A549 (cell line): ENCODE measurements around the gene MTERF1.

ENCODE experiments used
- CHD4 ChIP-seq: fragments of 200-600 bp; sonication (generic); IDR thresholded peaks from 2 replicates; pipeline ENCODE4 v1.6.1; 2016; ENCODE audit warnings: antibody characterized with exemption, mild to moderate bottlenecking, borderline replicate concordance
- EP300 ChIP-seq, 2 experiments: fragments of >200 bp; sonication (Bioruptor Twin); formaldehyde crosslinking; IDR thresholded peaks; 2 replicates in 1 of 2; 3 replicates in 1 of 2; pipeline ENCODE4 v1.6.1; 2016 to 2017
- RCOR1 ChIP-seq: fragments of 150-350 bp; IDR thresholded peaks from 2 replicates; pipeline ENCODE4 v1.6.1; 2014; ENCODE audit warnings: antibody characterized with exemption, low read length, low read depth
- ZFP36 ChIP-seq: fragments of 450-650 bp; IDR thresholded peaks from 2 replicates; pipeline ENCODE4 v1.6.1; 2014; ENCODE audit warnings: borderline replicate concordance; ENCODE audit not compliant: partially characterized antibody
- TF ChIP-seq, protein P1 (sequence below): fragments of >200 bp; sonication (Bioruptor Twin); formaldehyde crosslinking; IDR thresholded peaks from 3 replicates; pipeline ENCODE4 v1.5.1; 2016
- TF ChIP-seq, protein P2 (sequence below): fragments of 250-450 bp; sonication (Bioruptor Pico); IDR thresholded peaks from 2 replicates; pipeline ENCODE4 v1.5.0; 2021; ENCODE audit warnings: mild to moderate bottlenecking, moderate library complexity, borderline replicate concordance

DNA sequence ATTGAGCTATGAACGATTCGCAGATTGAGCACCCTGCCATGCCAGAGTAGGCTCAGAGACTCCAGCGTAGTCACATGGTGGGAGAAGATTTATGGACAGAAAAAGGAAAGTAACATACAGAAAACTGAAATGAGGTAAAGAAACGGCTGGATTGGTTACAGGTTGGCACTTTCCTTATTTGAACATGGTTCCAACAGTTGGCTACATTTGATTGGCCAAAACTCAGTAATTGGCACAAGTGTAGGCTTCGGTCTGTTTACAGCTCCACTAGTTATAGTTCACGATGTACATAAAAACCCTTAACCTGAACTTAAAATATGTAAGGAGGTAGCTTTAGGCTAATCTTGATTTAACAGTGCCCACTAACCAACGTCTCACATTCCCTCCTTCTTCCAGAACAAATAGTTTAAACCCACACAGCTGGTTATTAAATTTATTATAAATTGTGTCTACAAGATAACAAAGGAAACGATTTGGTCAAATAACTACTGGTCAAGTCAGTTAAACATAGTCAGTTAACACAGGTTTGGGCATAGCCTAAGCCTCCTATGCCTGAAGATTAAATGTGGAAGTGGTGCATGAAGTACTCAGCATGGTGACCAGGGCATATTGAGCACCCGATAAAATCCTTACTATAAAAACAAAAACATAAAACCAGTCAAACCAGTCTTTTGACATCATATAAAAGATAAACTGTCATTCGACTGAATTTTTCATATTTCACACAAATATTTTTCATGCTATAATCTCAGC is 17.9 kb upstream of the MTERF1 start:
- TF ChIP-seq RCOR1 (no peak), EP300 (IDR thresholded peaks at IDR 0.05) (no peak), CHD4 (no peak), ZFP36 (no peak)
- TF ChIP-seq, protein P1, sequence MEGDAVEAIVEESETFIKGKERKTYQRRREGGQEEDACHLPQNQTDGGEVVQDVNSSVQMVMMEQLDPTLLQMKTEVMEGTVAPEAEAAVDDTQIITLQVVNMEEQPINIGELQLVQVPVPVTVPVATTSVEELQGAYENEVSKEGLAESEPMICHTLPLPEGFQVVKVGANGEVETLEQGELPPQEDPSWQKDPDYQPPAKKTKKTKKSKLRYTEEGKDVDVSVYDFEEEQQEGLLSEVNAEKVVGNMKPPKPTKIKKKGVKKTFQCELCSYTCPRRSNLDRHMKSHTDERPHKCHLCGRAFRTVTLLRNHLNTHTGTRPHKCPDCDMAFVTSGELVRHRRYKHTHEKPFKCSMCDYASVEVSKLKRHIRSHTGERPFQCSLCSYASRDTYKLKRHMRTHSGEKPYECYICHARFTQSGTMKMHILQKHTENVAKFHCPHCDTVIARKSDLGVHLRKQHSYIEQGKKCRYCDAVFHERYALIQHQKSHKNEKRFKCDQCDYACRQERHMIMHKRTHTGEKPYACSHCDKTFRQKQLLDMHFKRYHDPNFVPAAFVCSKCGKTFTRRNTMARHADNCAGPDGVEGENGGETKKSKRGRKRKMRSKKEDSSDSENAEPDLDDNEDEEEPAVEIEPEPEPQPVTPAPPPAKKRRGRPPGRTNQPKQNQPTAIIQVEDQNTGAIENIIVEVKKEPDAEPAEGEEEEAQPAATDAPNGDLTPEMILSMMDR: no peak
- TF ChIP-seq, protein P2, sequence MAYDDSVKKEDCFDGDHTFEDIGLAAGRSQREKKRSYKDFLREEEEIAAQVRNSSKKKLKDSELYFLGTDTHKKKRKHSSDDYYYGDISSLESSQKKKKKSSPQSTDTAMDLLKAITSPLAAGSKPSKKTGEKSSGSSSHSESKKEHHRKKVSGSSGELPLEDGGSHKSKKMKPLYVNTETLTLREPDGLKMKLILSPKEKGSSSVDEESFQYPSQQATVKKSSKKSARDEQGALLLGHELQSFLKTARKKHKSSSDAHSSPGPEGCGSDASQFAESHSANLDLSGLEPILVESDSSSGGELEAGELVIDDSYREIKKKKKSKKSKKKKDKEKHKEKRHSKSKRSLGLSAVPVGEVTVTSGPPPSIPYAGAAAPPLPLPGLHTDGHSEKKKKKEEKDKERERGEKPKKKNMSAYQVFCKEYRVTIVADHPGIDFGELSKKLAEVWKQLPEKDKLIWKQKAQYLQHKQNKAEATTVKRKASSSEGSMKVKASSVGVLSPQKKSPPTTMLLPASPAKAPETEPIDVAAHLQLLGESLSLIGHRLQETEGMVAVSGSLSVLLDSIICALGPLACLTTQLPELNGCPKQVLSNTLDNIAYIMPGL: no peak
